ENCODE results near the gene KIF19.

Gene KIF19

GRCh38 chr17:74318391-74318790, 7.6 kb upstream of the KIF19 start:
- no peaks in the 10 kb centered on the region for H3K9me3 Mint-ChIP-seq
- no peak overlapping the region for H3K27ac Mint-ChIP-seq
- H3K4me1 Mint-ChIP-seq (ENCODE audit: low read depth) = no peaks in the 10 kb centered on the region
- H3K4me3 Mint-ChIP-seq = no peak overlapping the region
- DNase-seq (ENCODE audit: low spot score) = no peak
- peaks cover 19% of the 10 kb centered on the region for H3K27me3 Mint-ChIP-seq (ENCODE audit: low read depth)
- H3K36me3 Mint-ChIP-seq (ENCODE audit: low read depth) = no peaks in the 10 kb centered on the region

GRCh38 chr17:74324521-74324920, 1.5 kb upstream of the KIF19 start:
- Mint-ChIP-seq H3K27me3 (ENCODE audit: low read depth) (peaks cover 45% of the 10 kb centered on the region), H3K4me1 (ENCODE audit: low read depth) (peaks cover 16% of the 10 kb centered on the region), H3K4me3 (no peak overlapping the region), H3K9me3 (no peaks in the 10 kb centered on the region), H3K27ac (no peak overlapping the region), H3K36me3 (ENCODE audit: low read depth) (peaks cover 3% of the 10 kb centered on the region)
- DNase-seq (ENCODE audit: low spot score) = no peak

- Mint-ChIP-seq H3K4me3 (peak overlapping the region; percentile 34), H3K9me3 (no peaks in the 10 kb centered on the region), H3K36me3 (ENCODE audit: low read depth) (peaks cover 4% of the 10 kb centered on the region), H3K4me1 (ENCODE audit: low read depth) (peaks cover 18% of the 10 kb centered on the region), H3K27ac (no peak overlapping the region), H3K27me3 (ENCODE audit: low read depth) (peaks cover 45% of the 10 kb centered on the region)
- DNase-seq (ENCODE audit: low spot score) = no peak
Measured at GRCh38 chr17:74325376-74325742, 667 bp upstream of the KIF19 start.

- Mint-ChIP-seq H3K27me3 (ENCODE audit: low read depth) (peaks cover 38% of the 10 kb centered on the region), H3K4me1 (ENCODE audit: low read depth) (peaks cover 18% of the 10 kb centered on the region), H3K27ac (no peak overlapping the region), H3K36me3 (ENCODE audit: low read depth) (peaks cover 4% of the 10 kb centered on the region), H3K4me3 (peak overlapping the region; percentile 51), H3K9me3 (no peaks in the 10 kb centered on the region)
- no peak for DNase-seq (ENCODE audit: low spot score)
Measured at GRCh38 chr17:74326506-74326905, 480 bp downstream of the KIF19 start.

GRCh38 chr17:74328487-74328886, 2.5 kb downstream of the KIF19 start:
- Mint-ChIP-seq H3K36me3 (ENCODE audit: low read depth) (peaks cover 4% of the 10 kb centered on the region), H3K27me3 (ENCODE audit: low read depth) (peaks cover 26% of the 10 kb centered on the region), H3K27ac (no peak overlapping the region)

GRCh38 chr17:74329378-74329777, 3.4 kb downstream of the KIF19 start:
- no peak overlapping the region for H3K4me3 Mint-ChIP-seq
- peak overlapping the region; percentile 72 for H3K27ac Mint-ChIP-seq
- peaks cover 4% of the 10 kb centered on the region for H3K36me3 Mint-ChIP-seq (ENCODE audit: low read depth)
- no peaks in the 10 kb centered on the region for H3K9me3 Mint-ChIP-seq
- no peak for DNase-seq (ENCODE audit: low spot score)
- peaks cover 21% of the 10 kb centered on the region for H3K4me1 Mint-ChIP-seq (ENCODE audit: low read depth)
- peaks cover 21% of the 10 kb centered on the region for H3K27me3 Mint-ChIP-seq (ENCODE audit: low read depth)

More at GRCh38 chr17:74328487-74328886, 2.5 kb downstream of the KIF19 start:
- DNase-seq (ENCODE audit: low spot score) = no peak
- peaks cover 20% of the 10 kb centered on the region for H3K4me1 Mint-ChIP-seq (ENCODE audit: low read depth)
- no peak overlapping the region for H3K4me3 Mint-ChIP-seq
- H3K9me3 Mint-ChIP-seq = no peaks in the 10 kb centered on the region

GRCh38 chr17:74330446-74330845, 4.4 kb downstream of the KIF19 start:
- peaks cover 24% of the 10 kb centered on the region for H3K4me1 Mint-ChIP-seq (ENCODE audit: low read depth)
- H3K27me3 Mint-ChIP-seq (ENCODE audit: low read depth) = peaks cover 11% of the 10 kb centered on the region
- no peak overlapping the region for H3K4me3 Mint-ChIP-seq
- DNase-seq (ENCODE audit: low spot score) = no peak
- no peak overlapping the region for H3K27ac Mint-ChIP-seq
- H3K36me3 Mint-ChIP-seq (ENCODE audit: low read depth) = peaks cover 4% of the 10 kb centered on the region
- H3K9me3 Mint-ChIP-seq = no peaks in the 10 kb centered on the region

GRCh38 chr17:74332017-74332650, 6.1 kb downstream of the KIF19 start:
- Mint-ChIP-seq H3K27me3 (ENCODE audit: low read depth) (peaks cover 6% of the 10 kb centered on the region), H3K4me3 (no peak overlapping the region), H3K27ac (no peak overlapping the region), H3K4me1 (ENCODE audit: low read depth) (peaks cover 21% of the 10 kb centered on the region), H3K36me3 (ENCODE audit: low read depth) (peaks cover 4% of the 10 kb centered on the region), H3K9me3 (no peaks in the 10 kb centered on the region)
- no peak for DNase-seq (ENCODE audit: low spot score)

- DNase-seq (ENCODE audit: low spot score) = no peak
- peaks cover 4% of the 10 kb centered on the region for H3K36me3 Mint-ChIP-seq (ENCODE audit: low read depth)
- peaks cover 21% of the 10 kb centered on the region for H3K4me1 Mint-ChIP-seq (ENCODE audit: low read depth)
- H3K4me3 Mint-ChIP-seq = no peak overlapping the region
- H3K27me3 Mint-ChIP-seq (ENCODE audit: low read depth) = peaks cover 6% of the 10 kb centered on the region
- no peaks in the 10 kb centered on the region for H3K9me3 Mint-ChIP-seq
- H3K27ac Mint-ChIP-seq = no peak overlapping the region
Measured at GRCh38 chr17:74332763-74333283, 6.8 kb downstream of the KIF19 start.

GRCh38 chr17:74334393-74335039, 8.5 kb downstream of the KIF19 start:
- peaks cover 3% of the 10 kb centered on the region for H3K27me3 Mint-ChIP-seq (ENCODE audit: low read depth)
- H3K36me3 Mint-ChIP-seq (ENCODE audit: low read depth) = peaks cover 1% of the 10 kb centered on the region
- DNase-seq (ENCODE audit: low spot score) = no peak
- H3K4me1 Mint-ChIP-seq (ENCODE audit: low read depth) = peaks cover 11% of the 10 kb centered on the region
- H3K4me3 Mint-ChIP-seq = no peak overlapping the region
- H3K27ac Mint-ChIP-seq = no peak overlapping the region
- H3K9me3 Mint-ChIP-seq = no peaks in the 10 kb centered on the region

GRCh38 chr17:74335529-74336062, 9.6 kb downstream of the KIF19 start:
- Mint-ChIP-seq H3K9me3 (no peaks in the 10 kb centered on the region), H3K36me3 (ENCODE audit: low read depth) (no peaks in the 10 kb centered on the region), H3K4me1 (ENCODE audit: low read depth) (peaks cover 8% of the 10 kb centered on the region), H3K27me3 (ENCODE audit: low read depth) (peaks cover 3% of the 10 kb centered on the region), H3K4me3 (no peak overlapping the region), H3K27ac (no peak overlapping the region)
- no peak for DNase-seq (ENCODE audit: low spot score)

GRCh38 chr17:74336307-74336706, 10.3 kb downstream of the KIF19 start:
- Mint-ChIP-seq H3K4me3 (no peak overlapping the region), H3K4me1 (ENCODE audit: low read depth) (peaks cover 8% of the 10 kb centered on the region), H3K27me3 (ENCODE audit: low read depth) (peaks cover 3% of the 10 kb centered on the region), H3K36me3 (ENCODE audit: low read depth) (no peaks in the 10 kb centered on the region), H3K9me3 (no peaks in the 10 kb centered on the region), H3K27ac (no peak overlapping the region)
- no peak for DNase-seq (ENCODE audit: low spot score)

- Mint-ChIP-seq H3K27ac (no peak overlapping the region), H3K4me1 (ENCODE audit: low read depth) (peaks cover 6% of the 10 kb centered on the region), H3K4me3 (no peak overlapping the region), H3K27me3 (ENCODE audit: low read depth) (peaks cover 3% of the 10 kb centered on the region), H3K36me3 (ENCODE audit: low read depth) (no peaks in the 10 kb centered on the region), H3K9me3 (no peaks in the 10 kb centered on the region)
- no peak for DNase-seq (ENCODE audit: low spot score)
Measured at GRCh38 chr17:74337834-74338500, 11.9 kb downstream of the KIF19 start.

All from T-helper 2 cell treated with Interferon-gamma antibody and Interleukin-4, amounts not matched to agents 5 μg/mL and 100 μg/mL, for 36 hours (primary cell).